ENCODE measurements around the gene MAPRE3. TPM values are rescaled to one million over a fixed set of nuclear protein-coding genes. Genes with fewer than 3 reads are reported as not detected.

Gene MAPRE3
- total and polyA plus RNA-seq, 11 donors: 27.4 to 65.0 (median 42.3) TPM

DNA sequence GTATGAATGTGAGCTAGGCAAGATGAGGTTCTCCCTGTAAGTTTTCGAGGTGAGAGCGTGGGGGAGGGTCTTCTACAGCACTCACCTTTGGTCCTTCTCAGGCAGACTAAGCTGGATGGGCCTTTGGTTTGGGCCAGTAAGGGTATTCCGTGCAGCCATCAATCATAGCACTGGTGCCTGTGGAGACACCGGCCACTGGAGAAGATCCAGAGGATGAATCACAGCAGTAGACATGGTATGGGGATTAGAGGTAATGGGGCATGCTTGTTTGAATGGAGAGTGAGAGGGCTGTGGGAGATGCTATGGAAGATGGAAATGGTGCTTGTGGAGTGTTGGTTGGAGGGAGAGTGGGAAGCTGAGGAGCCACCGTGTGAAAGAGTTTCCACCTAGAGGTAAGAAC lies 16.1 kb downstream of the MAPRE3 start:
- Histone ChIP-seq H3K9me3 (no peaks in the 10 kb centered on the region), H3K4me3 (no peak overlapping the region), H3K36me3 (peaks cover 0 to 2% (median 0%) of the 10 kb centered on the region in 9 donors), H3K27me3 (no peaks in the 10 kb centered on the region), H3K4me1 (peaks cover 0 to 19% (median 11%) of the 10 kb centered on the region in 12 donors), H3K27ac (no peak overlapping the region)
- ATAC-seq (no peak), DNase-seq (no peak)
- WGBS, 4 donors: 88 to 93% (median 93%) methylated on average over 5 of the region's 5 CpGs
- intact Hi-C loops (cut with DNase I): no loop called here
- TF ChIP-seq, protein P1, sequence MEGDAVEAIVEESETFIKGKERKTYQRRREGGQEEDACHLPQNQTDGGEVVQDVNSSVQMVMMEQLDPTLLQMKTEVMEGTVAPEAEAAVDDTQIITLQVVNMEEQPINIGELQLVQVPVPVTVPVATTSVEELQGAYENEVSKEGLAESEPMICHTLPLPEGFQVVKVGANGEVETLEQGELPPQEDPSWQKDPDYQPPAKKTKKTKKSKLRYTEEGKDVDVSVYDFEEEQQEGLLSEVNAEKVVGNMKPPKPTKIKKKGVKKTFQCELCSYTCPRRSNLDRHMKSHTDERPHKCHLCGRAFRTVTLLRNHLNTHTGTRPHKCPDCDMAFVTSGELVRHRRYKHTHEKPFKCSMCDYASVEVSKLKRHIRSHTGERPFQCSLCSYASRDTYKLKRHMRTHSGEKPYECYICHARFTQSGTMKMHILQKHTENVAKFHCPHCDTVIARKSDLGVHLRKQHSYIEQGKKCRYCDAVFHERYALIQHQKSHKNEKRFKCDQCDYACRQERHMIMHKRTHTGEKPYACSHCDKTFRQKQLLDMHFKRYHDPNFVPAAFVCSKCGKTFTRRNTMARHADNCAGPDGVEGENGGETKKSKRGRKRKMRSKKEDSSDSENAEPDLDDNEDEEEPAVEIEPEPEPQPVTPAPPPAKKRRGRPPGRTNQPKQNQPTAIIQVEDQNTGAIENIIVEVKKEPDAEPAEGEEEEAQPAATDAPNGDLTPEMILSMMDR (IDR thresholded peaks at IDR 0.05): no peak
- no peak for TF ChIP-seq POLR2A (IDR thresholded peaks at IDR 0.05)

DNA sequence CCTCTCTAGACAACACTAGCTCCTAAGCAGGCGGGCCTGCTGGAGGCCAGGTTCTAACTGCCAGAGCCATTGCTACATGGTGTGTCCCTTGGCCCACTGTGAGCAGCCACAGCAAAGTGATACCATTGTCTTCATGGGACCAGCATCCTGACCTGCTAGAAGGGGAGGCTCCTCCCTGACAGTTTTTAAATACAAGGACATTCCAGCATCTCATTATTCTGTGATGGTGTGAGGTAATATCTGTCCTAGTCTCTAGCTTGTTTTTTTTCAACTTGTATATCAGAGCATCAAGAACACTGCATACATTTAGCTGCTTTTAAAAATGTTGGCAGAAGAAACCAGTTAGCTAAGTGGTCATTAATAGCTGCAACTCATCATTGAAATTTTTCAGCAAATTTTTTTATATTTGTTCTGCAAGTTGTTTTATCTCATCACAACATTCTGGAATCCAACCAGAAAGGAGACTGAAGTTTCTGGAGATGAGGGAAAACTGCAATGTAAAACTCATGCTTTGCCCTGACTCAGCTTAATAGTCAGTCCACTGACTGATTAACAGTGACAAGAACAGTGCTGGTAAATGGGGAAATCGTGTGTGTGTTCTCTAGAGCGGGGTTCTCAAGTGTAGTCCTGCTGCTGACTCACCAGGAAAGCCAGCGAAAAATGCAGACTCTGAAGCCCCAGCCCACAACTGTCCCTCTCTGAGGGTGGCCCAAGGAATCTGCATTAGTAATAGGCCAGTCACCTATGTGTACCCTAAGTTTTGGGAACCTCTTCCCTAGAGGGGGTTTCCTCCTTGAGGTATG lies 17.8 kb downstream of the MAPRE3 start:
- TF ChIP-seq, protein P1 (IDR thresholded peaks at IDR 0.05): no peak
- TF ChIP-seq POLR2A (IDR thresholded peaks at IDR 0.05): no peak

DNA sequence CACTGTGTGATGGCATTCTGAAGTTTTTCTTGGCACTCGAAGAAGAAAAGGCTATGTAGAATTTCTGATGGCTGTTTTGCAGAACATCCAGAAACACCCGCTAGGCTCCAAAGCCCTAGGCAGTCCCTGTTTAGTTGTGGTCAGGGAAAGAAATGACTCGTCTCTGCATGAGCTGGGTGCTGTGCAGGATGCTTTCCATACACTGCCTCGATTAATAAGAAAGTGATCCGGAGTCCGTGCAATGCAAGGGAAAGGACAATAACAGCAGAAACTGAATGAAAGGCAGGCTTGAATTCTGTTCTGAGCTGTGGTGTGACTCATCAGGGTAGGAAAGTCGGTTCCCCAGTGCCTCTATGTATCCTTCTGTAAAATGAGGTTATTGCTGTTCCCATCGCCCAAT lies 18.7 kb downstream of the MAPRE3 start:
- ATAC-seq: no peak
- Histone ChIP-seq H3K27me3 (no peaks in the 10 kb centered on the region), H3K36me3 (peaks cover 0 to 2% (median 0%) of the 10 kb centered on the region in 9 donors), H3K27ac (no peak overlapping the region), H3K4me3 (no peak overlapping the region), H3K9me3 (no peaks in the 10 kb centered on the region), H3K4me1 (no peaks in the 10 kb centered on the region)
- TF ChIP-seq, protein P1 (IDR thresholded peaks at IDR 0.05): no peak
- TF ChIP-seq POLR2A (IDR thresholded peaks at IDR 0.05): no peak
- WGBS, 4 donors: 89 to 91% (median 89%) methylated on average over 8 of the region's 8 CpGs
- no peak for DNase-seq
- intact Hi-C loops (cut with DNase I): no loop called here

More for the DNA sequence above, 17.8 kb downstream of the MAPRE3 start:
- intact Hi-C loops (cut with DNase I): no loop called here
- no peak overlapping the region for H3K27ac ChIP-seq
- H3K9me3 ChIP-seq: no peaks in the 10 kb centered on the region
- DNase-seq (no peak), ATAC-seq (no peak)
- no peak overlapping the region for H3K4me3 ChIP-seq
- H3K36me3 ChIP-seq: peaks cover 0 to 2% (median 0%) of the 10 kb centered on the region in 9 donors
- 78 to 83% (median 80%) methylated on average over 4 of the region's 4 CpGs for WGBS, 4 donors
- peaks cover 0 to 3% (median 0%) of the 10 kb centered on the region in 12 donors for H3K4me1 ChIP-seq
- H3K27me3 ChIP-seq: no peaks in the 10 kb centered on the region

DNA sequence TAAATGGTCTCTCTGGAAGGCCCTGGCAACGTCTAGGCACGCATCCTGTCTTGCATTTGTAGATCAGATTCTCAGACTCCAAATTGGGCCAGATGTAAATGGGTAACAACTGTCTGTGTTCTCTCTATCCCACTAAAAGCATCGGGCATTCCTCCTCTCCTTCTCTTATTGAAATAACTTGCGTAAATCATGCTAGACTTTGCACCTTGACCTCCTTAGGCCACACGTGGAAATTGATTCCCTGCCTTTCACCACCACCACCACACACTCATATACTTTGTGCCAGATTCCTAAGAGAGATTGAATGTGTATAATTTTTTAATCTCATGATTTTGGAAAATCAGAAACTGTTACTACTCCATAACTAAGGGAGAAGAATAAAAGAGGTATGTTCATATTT lies 21.3 kb downstream of the MAPRE3 start:
- 84 to 87% (median 84%) methylated on average over 5 of the region's 5 CpGs for WGBS, 4 donors

More for the DNA sequence above, 21.3 kb downstream of the MAPRE3 start:
- Histone ChIP-seq H3K27me3 (no peaks in the 10 kb centered on the region), H3K9me3 (no peaks in the 10 kb centered on the region), H3K36me3 (peaks cover 0 to 3% (median 0%) of the 10 kb centered on the region in 9 donors), H3K27ac (no peak overlapping the region), H3K4me3 (no peak overlapping the region), H3K4me1 (no peaks in the 10 kb centered on the region)
- no peak for ATAC-seq
- TF ChIP-seq, protein P1 (IDR thresholded peaks at IDR 0.05): no peak
- TF ChIP-seq POLR2A (IDR thresholded peaks at IDR 0.05): no peak
- DNase-seq: no peak
- intact Hi-C loops (cut with DNase I): no loop called here
